Measurements from ENCODE around the gene ARID4B. TPM values are rescaled to one million over a fixed set of nuclear protein-coding genes. Genes with fewer than 3 reads are reported as not detected.

ARID4B gene
- polyA plus RNA-seq, 1 donor (not counting 4 experiments of a cell fraction or from before 2014, with no cell fraction given) = 12.7 TPM

DNA sequence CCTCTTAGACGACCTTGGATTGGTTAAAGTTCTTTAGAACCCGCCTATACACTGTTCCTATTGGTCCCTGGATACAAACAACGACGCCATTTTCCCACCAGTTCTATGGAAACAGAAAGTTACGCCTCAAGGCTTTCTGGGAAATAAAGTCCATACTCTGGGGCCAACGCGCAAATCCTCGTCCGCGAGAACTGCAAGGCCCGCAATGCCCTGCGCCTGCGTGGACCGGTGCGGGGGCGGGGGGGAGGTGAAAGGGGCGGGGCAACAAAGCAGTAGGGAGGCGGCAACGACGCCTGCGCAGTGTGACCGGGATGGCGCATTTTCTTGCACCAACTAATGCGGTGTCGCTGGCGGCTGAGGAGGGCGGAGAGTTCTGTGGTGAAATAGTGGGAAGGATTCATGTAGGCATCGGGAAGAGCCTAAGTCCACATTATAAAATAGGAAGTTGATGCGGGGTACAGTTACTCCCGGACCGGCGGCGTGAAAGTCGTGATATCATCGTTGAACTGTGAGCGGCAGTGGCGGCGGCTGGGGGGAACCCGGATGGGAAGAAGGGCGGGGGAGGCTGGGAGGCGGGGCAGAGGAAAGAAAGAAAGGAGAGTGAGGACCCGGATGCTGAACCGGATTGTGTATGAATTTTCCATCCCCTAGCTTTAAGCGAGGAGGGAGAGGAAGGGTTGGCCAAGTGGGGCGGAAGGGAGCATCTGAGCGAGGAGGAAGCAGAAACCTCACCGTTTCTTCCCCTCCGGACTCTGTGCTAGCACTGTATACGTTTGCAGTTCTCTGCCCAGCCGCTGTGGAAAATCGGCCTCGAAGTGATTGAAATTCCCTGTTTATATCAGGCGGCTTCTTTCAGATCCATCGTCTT lies 526 bp upstream of the ARID4B start, which contains the start of gene GGPS1:
TSS of gene GGPS1 (plus strand) at position 300 of the 868 bp plus-strand sequence. CDS start 6,695 bp downstream, outside the sequence.
- H3K79me2 ChIP-seq (ENCODE audit: control insufficient read depth, insufficient read depth, low read length) = peaks cover 87% of the 10 kb centered on the region
- peak; percentile 84 for FAIRE-seq
- peaks cover 0 to 4% of the 10 kb centered on the region in 2 experiments for H3K36me3 ChIP-seq (ENCODE audit: control insufficient read depth in 2 of 2, extremely low read depth in 1 of 2, insufficient read depth in 2 of 2, low read length in 2 of 2)
- H3K27ac ChIP-seq (ENCODE audit: control insufficient read depth, insufficient read depth, low read length) = peak within 1 kb of the TSS; percentile 95
- no peaks in the 10 kb centered on the region for H3K27me3 ChIP-seq (ENCODE audit: control insufficient read depth, extremely low read depth, insufficient read depth, low read length)
- H3K4me2 ChIP-seq (ENCODE audit: control insufficient read depth, extremely low read depth, insufficient read depth, low read depth, low read length) = peak within 1 kb of the TSS; percentile 80
- TF ChIP-seq, protein P1, sequence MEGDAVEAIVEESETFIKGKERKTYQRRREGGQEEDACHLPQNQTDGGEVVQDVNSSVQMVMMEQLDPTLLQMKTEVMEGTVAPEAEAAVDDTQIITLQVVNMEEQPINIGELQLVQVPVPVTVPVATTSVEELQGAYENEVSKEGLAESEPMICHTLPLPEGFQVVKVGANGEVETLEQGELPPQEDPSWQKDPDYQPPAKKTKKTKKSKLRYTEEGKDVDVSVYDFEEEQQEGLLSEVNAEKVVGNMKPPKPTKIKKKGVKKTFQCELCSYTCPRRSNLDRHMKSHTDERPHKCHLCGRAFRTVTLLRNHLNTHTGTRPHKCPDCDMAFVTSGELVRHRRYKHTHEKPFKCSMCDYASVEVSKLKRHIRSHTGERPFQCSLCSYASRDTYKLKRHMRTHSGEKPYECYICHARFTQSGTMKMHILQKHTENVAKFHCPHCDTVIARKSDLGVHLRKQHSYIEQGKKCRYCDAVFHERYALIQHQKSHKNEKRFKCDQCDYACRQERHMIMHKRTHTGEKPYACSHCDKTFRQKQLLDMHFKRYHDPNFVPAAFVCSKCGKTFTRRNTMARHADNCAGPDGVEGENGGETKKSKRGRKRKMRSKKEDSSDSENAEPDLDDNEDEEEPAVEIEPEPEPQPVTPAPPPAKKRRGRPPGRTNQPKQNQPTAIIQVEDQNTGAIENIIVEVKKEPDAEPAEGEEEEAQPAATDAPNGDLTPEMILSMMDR (optimal IDR thresholded peaks at IDR 0.05 in 1 of 3, IDR thresholded peaks at IDR 0.05 in 1 of 3, conservative IDR thresholded peaks at IDR 0.05 in 1 of 3; ENCODE audit: extremely low read depth in 1 of 3, insufficient read depth in 2 of 3, low read length in 3 of 3) = no peak
- no peak for TF ChIP-seq EZH2 (IDR thresholded peaks at IDR 0.05; ENCODE audit: low read length)
- DNase-seq (ENCODE audit: low read depth, low spot score) = peak; percentile 99
- no peaks in the 10 kb centered on the region for H3K9me3 ChIP-seq (ENCODE audit: control insufficient read depth, low read depth, low read length)
- H3K4me1 ChIP-seq (ENCODE audit: control insufficient read depth, extremely low read depth, insufficient read depth, low read length) = peaks cover 30% of the 10 kb centered on the region
- peak within 1 kb of the TSS; percentile 100 for H2AFZ ChIP-seq (ENCODE audit: control insufficient read depth, low read length)
- H3K4me3 ChIP-seq (ENCODE audit: control insufficient read depth in 2 of 3, extremely low read depth in 1 of 3, insufficient read depth in 2 of 3, low read depth in 1 of 3, low read length in 3 of 3) = peak within 1 kb of the TSS; percentile 95 to 97 (median 96)
- dilution Hi-C loops (cut with MboI; ENCODE audit: extremely low pct_ligation_motif_present, low sequenced_read_pairs) = no loop called here
- peak within 1 kb of the TSS; percentile 91 for H3K9ac ChIP-seq (ENCODE audit: control insufficient read depth, extremely low read depth, insufficient read depth, low read length)
- H3K9me1 ChIP-seq (ENCODE audit: control insufficient read depth, extremely low read depth, insufficient read depth, low read length) = no peaks in the 10 kb centered on the region
- H4K20me1 ChIP-seq (ENCODE audit: control insufficient read depth, extremely low read depth, insufficient read depth, low read length) = no peaks in the 10 kb centered on the region

DNA sequence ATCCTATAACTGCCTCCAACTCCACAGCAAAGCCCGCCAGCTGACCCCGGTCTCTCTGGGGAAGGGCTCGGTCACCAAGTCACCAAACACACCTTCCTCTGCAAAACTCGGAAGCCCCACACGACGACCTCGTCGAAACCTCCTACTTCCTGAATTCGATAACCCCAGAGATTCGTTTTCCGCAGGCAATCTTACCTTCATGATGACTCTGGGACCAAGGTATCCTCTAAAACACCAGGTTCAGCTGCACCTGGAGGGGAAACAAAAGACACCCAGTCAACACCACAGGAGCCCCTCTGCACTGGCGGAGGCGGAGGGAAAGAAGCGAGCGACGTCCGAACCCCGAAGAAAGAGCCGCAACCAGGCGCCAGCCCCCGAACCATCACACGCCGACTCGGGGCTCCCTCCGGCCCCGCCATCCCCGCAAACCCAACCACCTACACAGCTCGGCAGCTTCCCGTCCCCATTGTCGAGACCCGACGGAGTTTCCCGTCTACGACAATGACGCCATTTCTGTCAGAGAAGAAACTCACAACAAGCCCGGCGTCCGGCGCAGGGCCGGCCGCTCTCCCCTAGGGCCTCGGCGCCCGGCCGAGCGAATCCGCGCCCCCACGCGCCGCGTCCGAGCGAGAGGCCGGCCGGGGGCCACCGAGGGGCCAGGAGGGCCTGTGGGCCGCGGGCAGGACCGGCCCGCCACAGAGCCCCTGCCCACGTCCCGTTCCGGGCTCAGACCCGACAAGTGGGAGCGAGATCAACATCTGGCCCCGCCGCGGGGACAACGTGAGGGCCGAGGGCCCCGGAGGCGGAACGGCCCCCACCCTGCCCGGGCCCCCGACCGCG lies 1.0 kb downstream of the ARID4B start:
- dilution Hi-C loops (cut with MboI; ENCODE audit: extremely low pct_ligation_motif_present, low sequenced_read_pairs) = no loop called here
- peaks cover 28% of the 10 kb centered on the region for H3K4me1 ChIP-seq (ENCODE audit: control insufficient read depth, extremely low read depth, insufficient read depth, low read length)
- no peak for FAIRE-seq

More for the DNA sequence above, 1.0 kb downstream of the ARID4B start:
- Histone ChIP-seq H3K27me3 (ENCODE audit: control insufficient read depth, extremely low read depth, insufficient read depth, low read length) (no peaks in the 10 kb centered on the region), H3K9me1 (ENCODE audit: control insufficient read depth, extremely low read depth, insufficient read depth, low read length) (no peaks in the 10 kb centered on the region), H3K36me3 (ENCODE audit: control insufficient read depth in 2 of 2, extremely low read depth in 1 of 2, insufficient read depth in 2 of 2, low read length in 2 of 2) (peaks cover 0 to 4% of the 10 kb centered on the region in 2 experiments), H3K27ac (ENCODE audit: control insufficient read depth, insufficient read depth, low read length) (peak overlapping the region; percentile 88), H3K4me3 (ENCODE audit: control insufficient read depth in 2 of 3, extremely low read depth in 1 of 3, insufficient read depth in 2 of 3, low read depth in 1 of 3, low read length in 3 of 3) (peak overlapping the region; percentile 95 to 97 (median 96)), H3K9ac (ENCODE audit: control insufficient read depth, extremely low read depth, insufficient read depth, low read length) (peak overlapping the region; percentile 91), H3K79me2 (ENCODE audit: control insufficient read depth, insufficient read depth, low read length) (peaks cover 87% of the 10 kb centered on the region), H3K9me3 (ENCODE audit: control insufficient read depth, low read depth, low read length) (no peaks in the 10 kb centered on the region), H2AFZ (ENCODE audit: control insufficient read depth, low read length) (peak overlapping the region; percentile 30), H4K20me1 (ENCODE audit: control insufficient read depth, extremely low read depth, insufficient read depth, low read length) (no peaks in the 10 kb centered on the region), H3K4me2 (ENCODE audit: control insufficient read depth, extremely low read depth, insufficient read depth, low read depth, low read length) (peak overlapping the region; percentile 99)
- no peak for DNase-seq (ENCODE audit: low read depth, low spot score)
- TF ChIP-seq, protein P1 (optimal IDR thresholded peaks at IDR 0.05 in 1 of 3, IDR thresholded peaks at IDR 0.05 in 1 of 3, conservative IDR thresholded peaks at IDR 0.05 in 1 of 3; ENCODE audit: extremely low read depth in 1 of 3, insufficient read depth in 2 of 3, low read length in 3 of 3) = no peak
- no peak for TF ChIP-seq EZH2 (IDR thresholded peaks at IDR 0.05; ENCODE audit: low read length)

All from keratinocyte (primary cell).